ENCODE measurements around the gene PPP1R10. TPM values are rescaled to one million over a fixed set of nuclear protein-coding genes. Genes with fewer than 3 reads are reported as not detected.

Gene PPP1R10
- polyA plus RNA-seq, 2 of the 4 experiments (the other 2 are of a cell fraction): 26.4 to 37.6 TPM

- TF ChIP-seq MAX (IDR thresholded peaks at IDR 0.05): no peak
- TF ChIP-seq REST (IDR thresholded peaks at IDR 0.05): no peak
- TF ChIP-seq HOXB13 (CRISPR knock-in tag; IDR thresholded peaks at IDR 0.05; ENCODE audit: low read depth): no peak
- TF ChIP-seq USF2 (IDR thresholded peaks at IDR 0.05): no peak
- TF ChIP-seq JUN (IDR thresholded peaks at IDR 0.05): no peak
- TF ChIP-seq HDAC2 (IDR thresholded peaks at IDR 0.05): no peak
- TF ChIP-seq HEYL (CRISPR knock-in tag; IDR thresholded peaks at IDR 0.05): no peak
- TF ChIP-seq HOXB5 (CRISPR knock-in tag; IDR thresholded peaks at IDR 0.05): no peak
- TF ChIP-seq ZC3H11A (IDR thresholded peaks at IDR 0.05): no peak
- TF ChIP-seq SREBF2 (IDR thresholded peaks at IDR 0.05): no peak
- TF ChIP-seq CBX2 (IDR thresholded peaks at IDR 0.05; ENCODE audit: borderline replicate concordance, low read depth): no peak
- no peak for TF ChIP-seq POLR2A (IDR thresholded peaks at IDR 0.05; ENCODE audit: low read length)
- no peak for TF ChIP-seq HMGXB4 (CRISPR knock-in tag; IDR thresholded peaks at IDR 0.05; ENCODE audit: borderline replicate concordance)
- no peak for TF ChIP-seq TFCP2L1 (CRISPR knock-in tag; IDR thresholded peaks at IDR 0.05)
- TF ChIP-seq GATA3 (IDR thresholded peaks at IDR 0.05; ENCODE audit: borderline replicate concordance): no peak
- TF ChIP-seq ZSCAN20 (CRISPR knock-in tag; IDR thresholded peaks at IDR 0.05): no peak
- DNase-seq (ENCODE audit: low read depth in 1 of 2, low spot score in 1 of 2) (no peak), FAIRE-seq (no peak), ATAC-seq (no peak)
- Histone ChIP-seq H3K27ac (no peak overlapping the region), H3K4me2 (no peak overlapping the region), H3K9me3 (no peaks in the 10 kb centered on the region), H3K4me3 (no peak overlapping the region), H3K4me1 (no peaks in the 10 kb centered on the region)
- 95% methylated on average over 13 of the region's 13 CpGs for WGBS (ENCODE audit: missing lambda C conversion rate)
- POLR2A ChIA-PET: no interaction called here
- CTCF ChIA-PET: interaction anchor here (1.5 to 2.2 kb wide), 2 partner anchors 9 to 17 kb away, joined by 5 to 6 read pairs; no protein-coding TSS in a partner anchor
Observed at GRCh38 chr6:30603961-30604360, 13.1 kb downstream of the PPP1R10 start.

GRCh38 chr6:30601815-30602641 lies 15.0 kb downstream of the PPP1R10 start:
- WGBS (ENCODE audit: missing lambda C conversion rate): 90% methylated on average over 17 of the region's 39 CpGs
- ATAC-seq (no peak), DNase-seq (ENCODE audit: low read depth in 1 of 2, low spot score in 1 of 2) (no peak), FAIRE-seq (no peak)
- POLR2A ChIA-PET: interaction anchor here (0.5 to 2.0 kb wide), 2 partner anchors 11 to 65 kb away, joined by 5 to 9 read pairs; no protein-coding TSS in a partner anchor
- CTCF ChIA-PET: interaction anchor here (1.6 kb wide), 1 partner anchor 57 kb away, joined by 4 read pairs; no protein-coding TSS in a partner anchor
- H3K27ac ChIP-seq: no peak overlapping the region
- H3K4me3 ChIP-seq: no peak overlapping the region
- H3K4me1 ChIP-seq: no peaks in the 10 kb centered on the region
- H3K4me2 ChIP-seq: no peak overlapping the region
- no peaks in the 10 kb centered on the region for H3K9me3 ChIP-seq
- TF ChIP-seq E2F6 (IDR thresholded peaks at IDR 0.05; ENCODE audit: borderline replicate concordance, low read depth) (no peak), RNF2 (IDR thresholded peaks at IDR 0.05; ENCODE audit: borderline replicate concordance, low read depth) (no peak), BHLHE40 (IDR thresholded peaks at IDR 0.05; ENCODE audit: low read depth, low read length) (no peak), HDAC2 (IDR thresholded peaks at IDR 0.05) (no peak), HOXA7 (CRISPR knock-in tag; IDR thresholded peaks at IDR 0.05) (no peak), MAZ (IDR thresholded peaks at IDR 0.05; ENCODE audit: borderline replicate concordance, low read depth, low read length) (no peak), ZNF302 (CRISPR knock-in tag; IDR thresholded peaks at IDR 0.05) (no peak), ZC3H11A (IDR thresholded peaks at IDR 0.05) (no peak), ATOH8 (CRISPR knock-in tag; IDR thresholded peaks at IDR 0.05; ENCODE audit: low read depth) (no peak), HEYL (CRISPR knock-in tag; IDR thresholded peaks at IDR 0.05) (no peak), MYC (IDR thresholded peaks at IDR 0.05; ENCODE audit: borderline replicate concordance, low read length) (no peak), RFX5 (IDR thresholded peaks at IDR 0.05) (no peak)

Measured in A549 (cell line).